Neural progenitor cell (in vitro differentiated cells): ENCODE results near the gene RAG1.

Source experiments
- CTCF ChIP-seq: fragments of 200-600 bp; sonication (generic); IDR thresholded peaks from 2 replicates; pipeline ENCODE4 v1.5.1; 2017; ENCODE audit warnings: antibody characterized with exemption, mild to moderate bottlenecking
- EZH2 ChIP-seq: fragments of 200-600 bp; sonication (generic); IDR thresholded peaks from 2 replicates; pipeline ENCODE4 v1.6.1; 2017; ENCODE audit warnings: antibody characterized with exemption, mild to moderate bottlenecking, moderate library complexity

GRCh38 chr11:36558571-36559413 lies 9.0 kb upstream of the RAG1 start:
- TF ChIP-seq CTCF (no peak), EZH2 (no peak)
